IPS-18c (cell line): ENCODE measurements around the gene NDUFB11.

Experiments used
- H3K4me3 ChIP-seq: 2 replicates; pipeline ENCODE4 v1.7.0; 2013; ENCODE audit warnings: low read depth, mild to moderate bottlenecking, low read length, moderate library complexity; ENCODE audit not compliant: insufficient read depth
- H3K9me3 ChIP-seq: one replicate; pipeline ENCODE4 v1.6.1; 2013; ENCODE audit warnings: mild to moderate bottlenecking, low read length, moderate library complexity; ENCODE audit not compliant: control insufficient read depth, insufficient read depth

NDUFB11 gene

GRCh38 chrX:47178337-47178736, 33.8 kb upstream of the NDUFB11 start:
- H3K9me3 ChIP-seq: peaks cover 2% of the 10 kb centered on the region

GRCh38 chrX:47177079-47177478, 32.6 kb upstream of the NDUFB11 start:
- Histone ChIP-seq H3K9me3 (peaks cover 2% of the 10 kb centered on the region), H3K4me3 (no peak overlapping the region)

More at GRCh38 chrX:47178337-47178736, 33.8 kb upstream of the NDUFB11 start:
- no peak overlapping the region for H3K4me3 ChIP-seq

DNA sequence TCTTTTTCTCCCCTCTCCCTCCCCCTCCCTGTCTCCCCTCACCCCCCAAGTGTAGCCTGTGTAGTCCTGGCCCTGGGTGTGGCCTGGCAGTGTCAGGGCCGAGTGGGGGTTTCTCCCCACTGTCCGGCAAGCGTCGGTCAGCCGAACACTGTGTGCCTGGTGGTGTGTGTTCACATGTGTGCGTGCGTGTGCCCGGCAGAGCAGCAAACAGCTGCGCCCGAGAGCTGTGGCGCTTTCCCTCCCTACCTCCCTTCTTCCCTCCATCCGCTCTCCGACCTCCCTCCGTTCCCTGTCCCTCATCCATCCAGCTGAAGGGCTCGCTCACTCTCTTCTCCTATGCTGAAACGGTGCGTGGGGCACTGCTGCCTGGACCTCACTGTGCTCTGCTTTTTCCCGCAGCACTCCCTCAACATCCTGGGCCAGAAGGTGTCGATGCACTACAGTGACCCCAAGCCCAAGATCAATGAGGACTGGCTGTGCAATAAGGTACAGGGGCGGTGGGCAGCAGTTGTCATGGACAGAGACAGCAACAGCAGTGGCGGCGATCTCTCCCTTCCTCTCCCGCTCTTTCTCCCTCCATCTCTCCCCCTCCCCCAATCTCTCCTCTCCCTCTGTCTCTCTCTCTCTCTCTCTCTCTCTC, 31.7 kb upstream of the NDUFB11 start:
- peaks cover 4% of the 10 kb centered on the region for H3K9me3 ChIP-seq
- H3K4me3 ChIP-seq: no peak overlapping the region

GRCh38 chrX:47175588-47175980, 31.1 kb upstream of the NDUFB11 start:
- no peak overlapping the region for H3K4me3 ChIP-seq
- peaks cover 4% of the 10 kb centered on the region for H3K9me3 ChIP-seq

DNA sequence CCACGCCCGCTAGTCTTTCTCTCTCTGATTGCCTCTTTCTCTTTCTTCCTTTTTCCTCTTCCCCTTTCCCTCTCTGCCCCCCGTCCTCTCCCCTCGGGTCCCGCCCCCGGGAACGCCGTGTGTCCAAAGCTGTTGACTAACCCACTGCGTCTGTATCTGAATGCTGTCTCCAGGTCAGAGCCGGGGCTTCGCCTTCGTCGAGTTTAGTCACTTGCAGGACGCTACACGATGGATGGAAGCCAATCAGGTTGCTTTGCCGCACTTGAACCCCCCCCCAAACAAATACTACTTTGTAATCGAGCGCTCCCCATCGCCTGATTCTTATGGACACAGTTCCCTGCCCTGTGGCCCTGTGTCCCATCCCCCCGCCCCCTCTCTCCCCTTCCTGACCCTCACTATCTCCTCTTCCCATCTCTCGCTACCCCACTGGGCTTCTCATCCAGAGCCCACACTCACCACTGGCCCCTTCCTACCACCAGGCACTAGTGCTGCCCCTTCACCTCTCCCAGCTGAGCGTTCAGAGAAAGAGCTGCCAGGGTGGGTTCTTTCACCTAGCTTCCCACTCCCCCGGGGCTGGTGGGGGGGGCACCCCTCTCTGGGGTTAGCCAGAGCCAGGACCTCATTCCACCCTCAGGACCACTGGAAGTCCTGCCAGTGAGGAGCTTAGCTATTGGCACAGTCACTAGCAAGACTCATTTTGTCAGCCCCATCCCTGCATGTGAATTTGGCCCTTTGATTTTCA, 30.5 kb upstream of the NDUFB11 start:
- peaks cover 4% of the 10 kb centered on the region for H3K9me3 ChIP-seq
- no peak overlapping the region for H3K4me3 ChIP-seq

DNA sequence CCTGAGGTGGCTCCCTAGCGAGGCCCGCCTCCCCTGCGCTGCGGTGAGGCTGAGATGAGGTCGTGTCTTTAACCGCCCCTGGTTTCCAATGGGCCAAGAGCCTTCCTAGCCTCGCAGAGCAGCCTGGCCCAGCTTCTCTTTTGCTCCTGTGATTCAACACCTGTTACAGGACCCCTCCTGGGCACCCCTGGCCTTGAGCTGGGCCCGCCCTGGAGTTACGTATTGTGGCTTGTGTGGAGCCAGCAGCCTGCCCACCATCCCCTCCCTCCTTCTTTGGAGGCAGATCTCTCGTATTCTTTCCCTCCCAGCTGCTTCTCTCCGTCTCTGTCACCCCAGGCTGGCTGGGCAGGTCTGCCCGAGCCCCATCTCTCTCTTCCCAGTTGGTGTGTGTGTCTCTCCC, 29.9 kb upstream of the NDUFB11 start:
- Histone ChIP-seq H3K4me3 (no peak overlapping the region), H3K9me3 (peaks cover 4% of the 10 kb centered on the region)

- Histone ChIP-seq H3K4me3 (no peak overlapping the region), H3K9me3 (peaks cover 2% of the 10 kb centered on the region)
Observed at GRCh38 chrX:47172971-47173792, 28.7 kb upstream of the NDUFB11 start.

DNA sequence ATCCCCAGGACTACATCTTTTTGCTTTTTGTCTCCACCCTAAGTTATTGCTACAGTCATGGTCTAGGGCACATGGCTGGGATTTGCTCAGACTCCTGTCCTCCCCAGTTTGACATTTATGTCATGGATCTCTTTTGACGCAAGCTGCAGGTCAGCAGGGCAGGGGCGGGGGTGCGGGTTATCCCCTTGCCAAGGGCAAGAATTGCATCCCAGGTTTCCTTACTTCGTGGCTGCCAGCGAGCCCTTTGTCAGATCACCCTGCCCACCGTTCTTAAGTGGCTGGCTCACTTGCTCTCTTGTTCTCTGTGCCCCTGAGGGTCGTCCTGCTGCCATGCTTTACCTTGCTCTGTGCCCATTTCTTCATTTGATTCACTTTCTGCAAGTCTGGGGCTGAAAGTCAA, 28.0 kb upstream of the NDUFB11 start:
- H3K4me3 ChIP-seq: no peak overlapping the region
- peaks cover 2% of the 10 kb centered on the region for H3K9me3 ChIP-seq

GRCh38 chrX:47171996-47172395, 27.5 kb upstream of the NDUFB11 start:
- peaks cover 2% of the 10 kb centered on the region for H3K9me3 ChIP-seq
- H3K4me3 ChIP-seq: no peak overlapping the region

DNA sequence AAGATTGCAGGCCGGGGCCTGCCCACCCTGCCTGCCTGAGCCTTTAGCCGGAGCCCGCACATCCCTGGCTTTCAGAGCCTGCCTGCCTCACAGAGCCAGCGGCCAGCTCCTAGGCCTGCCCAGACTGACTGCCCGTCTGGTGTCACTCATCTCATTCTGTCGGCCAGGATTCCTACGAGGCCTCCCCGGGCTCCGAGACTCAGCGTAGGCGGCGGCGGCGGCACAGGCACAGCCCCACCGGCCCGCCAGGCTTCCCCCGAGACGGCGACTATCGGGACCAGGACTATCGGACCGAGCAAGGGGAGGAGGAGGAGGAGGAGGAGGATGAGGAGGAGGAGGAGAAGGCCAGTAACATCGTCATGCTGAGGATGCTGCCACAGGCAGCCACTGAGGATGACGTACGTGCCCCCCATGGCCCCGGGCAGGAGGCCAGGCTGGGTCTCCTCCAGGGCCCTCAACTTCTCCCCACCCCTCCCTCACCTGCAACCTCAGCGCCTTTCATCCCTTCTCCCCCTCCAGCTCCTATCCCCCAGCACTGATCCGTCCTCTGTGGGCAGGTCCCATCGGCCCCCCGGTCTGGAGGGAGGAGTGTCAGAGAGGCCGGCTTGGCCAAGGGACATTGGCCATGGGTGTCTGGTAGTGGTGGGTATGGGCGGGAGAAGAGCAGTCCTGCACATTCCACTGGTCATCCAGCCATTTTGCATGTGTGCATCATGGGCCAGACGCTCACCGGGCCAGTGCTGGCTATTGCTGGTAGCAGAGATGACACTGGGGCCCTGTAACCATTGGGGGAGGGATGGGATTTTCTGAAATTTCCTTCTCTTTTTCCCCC, 26.6 kb upstream of the NDUFB11 start:
- Histone ChIP-seq H3K9me3 (peaks cover 2% of the 10 kb centered on the region), H3K4me3 (no peak overlapping the region)

DNA sequence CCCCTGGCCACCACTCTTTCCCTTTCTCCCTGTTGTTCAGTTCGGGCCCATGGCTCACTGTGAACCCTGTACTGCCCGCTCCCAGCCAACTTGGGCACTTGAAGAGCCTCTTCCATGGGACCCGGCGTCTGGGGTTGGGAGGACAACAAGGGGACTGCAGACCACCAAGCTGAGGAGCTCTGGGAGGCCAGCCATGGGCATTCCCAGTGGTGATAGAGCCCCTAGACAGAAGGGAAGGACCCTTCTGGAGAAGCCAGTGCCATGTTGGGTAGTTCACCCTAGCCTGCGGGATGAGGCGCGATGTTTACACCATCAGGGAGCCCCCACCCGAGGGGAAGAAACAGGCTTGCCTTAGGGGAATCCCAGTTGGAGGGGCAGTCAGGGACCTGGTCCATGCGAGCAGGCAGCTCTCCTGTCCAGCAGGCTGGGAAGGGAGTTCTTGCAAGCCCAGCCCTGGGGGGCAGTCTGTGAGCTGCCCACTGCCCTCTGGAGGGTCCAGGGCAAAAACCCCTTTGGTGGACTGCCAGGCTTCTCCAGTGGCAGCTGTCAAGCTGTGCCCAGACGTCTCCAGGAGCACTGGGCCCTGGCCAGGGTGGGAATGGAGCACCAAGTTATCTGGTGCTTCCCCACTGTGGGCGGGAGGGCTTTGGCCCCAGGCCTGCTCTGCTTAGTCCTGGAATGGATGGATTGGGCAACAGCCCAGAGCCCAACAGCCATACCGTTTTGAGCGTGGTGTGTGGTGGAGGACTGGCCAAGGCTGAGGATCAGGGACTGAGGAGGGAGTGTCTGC, 25.4 kb upstream of the NDUFB11 start:
- H3K9me3 ChIP-seq: peaks cover 2% of the 10 kb centered on the region
- H3K4me3 ChIP-seq: no peak overlapping the region

GRCh38 chrX:47169273-47169672, 24.8 kb upstream of the NDUFB11 start:
- Histone ChIP-seq H3K4me3 (no peak overlapping the region), H3K9me3 (peaks cover 4% of the 10 kb centered on the region)

DNA sequence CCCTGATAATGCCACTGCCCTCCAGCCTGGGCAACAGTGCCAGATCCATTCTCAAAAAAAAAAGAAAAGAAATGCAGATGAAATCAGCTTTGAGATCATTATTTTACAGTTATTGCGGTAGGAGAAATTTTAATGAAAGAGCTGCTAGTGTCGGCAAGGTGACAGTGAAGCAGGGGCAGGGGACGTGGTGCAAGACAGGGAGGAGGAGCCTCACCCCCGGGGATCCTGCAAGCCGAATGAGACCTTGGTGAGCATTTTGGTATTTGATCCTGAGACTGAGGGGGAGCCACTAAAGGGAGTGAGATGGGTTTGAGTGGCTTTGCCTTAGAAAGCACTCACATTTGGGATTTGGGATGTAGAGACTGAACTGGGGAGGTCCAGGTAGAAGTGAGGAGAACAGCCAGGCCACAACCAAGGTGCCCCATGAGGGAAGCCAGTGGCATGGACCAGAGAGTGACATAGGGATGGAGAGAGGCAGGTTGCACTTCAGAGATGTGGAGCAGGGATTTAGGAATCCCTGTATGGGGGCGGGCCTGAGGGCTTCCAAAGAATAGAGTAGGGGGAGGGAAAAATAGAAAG, 24.1 kb upstream of the NDUFB11 start:
- Histone ChIP-seq H3K4me3 (no peak overlapping the region), H3K9me3 (peaks cover 4% of the 10 kb centered on the region)

GRCh38 chrX:47166126-47166525, 21.6 kb upstream of the NDUFB11 start:
- no peak overlapping the region for H3K4me3 ChIP-seq
- peaks cover 2% of the 10 kb centered on the region for H3K9me3 ChIP-seq

- H3K4me3 ChIP-seq: no peak overlapping the region
- H3K9me3 ChIP-seq: peaks cover 2% of the 10 kb centered on the region
Observed at GRCh38 chrX:47164420-47164819, 19.9 kb upstream of the NDUFB11 start.

GRCh38 chrX:47162927-47163583, 18.6 kb upstream of the NDUFB11 start:
- Histone ChIP-seq H3K4me3 (no peak overlapping the region), H3K9me3 (peaks cover 5% of the 10 kb centered on the region)
